ENCODE data around the gene HOXD1.

HOXD1 gene

GRCh38 chr2:176147210-176147799, 41.2 kb upstream of the HOXD1 start:
- no peak for DNase-seq
- Histone ChIP-seq H3K9me3 (ENCODE audit: control insufficient read depth, low read length) (no peaks in the 10 kb centered on the region), H3K27ac (ENCODE audit: insufficient read depth, low read length, poor library complexity, severe bottlenecking) (no peak overlapping the region), H3K4me1 (ENCODE audit: control insufficient read depth, insufficient read depth, low read length, poor library complexity, severe bottlenecking) (no peaks in the 10 kb centered on the region), H3K4me3 (ENCODE audit: insufficient read depth, low read depth, low read length, poor library complexity, severe bottlenecking) (no peak overlapping the region), H3K36me3 (ENCODE audit: control insufficient read depth, insufficient read depth, low read length) (no peaks in the 10 kb centered on the region), H3K27me3 (replicated peaks; ENCODE audit: control insufficient read depth, insufficient read depth, low read length, poor library complexity, severe bottlenecking) (peaks cover 65% of the 10 kb centered on the region)

GRCh38 chr2:176147800-176148496, 40.5 kb upstream of the HOXD1 start:
- Histone ChIP-seq H3K27ac (ENCODE audit: insufficient read depth, low read length, poor library complexity, severe bottlenecking) (no peak overlapping the region), H3K36me3 (ENCODE audit: control insufficient read depth, insufficient read depth, low read length) (no peaks in the 10 kb centered on the region), H3K9me3 (ENCODE audit: control insufficient read depth, low read length) (no peaks in the 10 kb centered on the region), H3K27me3 (replicated peaks; ENCODE audit: control insufficient read depth, insufficient read depth, low read length, poor library complexity, severe bottlenecking) (peaks cover 64% of the 10 kb centered on the region), H3K4me1 (ENCODE audit: control insufficient read depth, insufficient read depth, low read length, poor library complexity, severe bottlenecking) (no peaks in the 10 kb centered on the region), H3K4me3 (ENCODE audit: insufficient read depth, low read depth, low read length, poor library complexity, severe bottlenecking) (no peak overlapping the region)
- no peak for DNase-seq

GRCh38 chr2:176148751-176149421, 39.6 kb upstream of the HOXD1 start:
- H3K4me3 ChIP-seq (ENCODE audit: insufficient read depth, low read depth, low read length, poor library complexity, severe bottlenecking) = no peak overlapping the region
- peaks cover 60% of the 10 kb centered on the region for H3K27me3 ChIP-seq (replicated peaks; ENCODE audit: control insufficient read depth, insufficient read depth, low read length, poor library complexity, severe bottlenecking)
- no peak overlapping the region for H3K27ac ChIP-seq (ENCODE audit: insufficient read depth, low read length, poor library complexity, severe bottlenecking)
- no peak for DNase-seq
- H3K4me1 ChIP-seq (ENCODE audit: control insufficient read depth, insufficient read depth, low read length, poor library complexity, severe bottlenecking) = no peaks in the 10 kb centered on the region
- no peaks in the 10 kb centered on the region for H3K9me3 ChIP-seq (ENCODE audit: control insufficient read depth, low read length)
- H3K36me3 ChIP-seq (ENCODE audit: control insufficient read depth, insufficient read depth, low read length) = no peaks in the 10 kb centered on the region

- Histone ChIP-seq H3K9me3 (ENCODE audit: control insufficient read depth, low read length) (no peaks in the 10 kb centered on the region), H3K27me3 (replicated peaks; ENCODE audit: control insufficient read depth, insufficient read depth, low read length, poor library complexity, severe bottlenecking) (peaks cover 60% of the 10 kb centered on the region), H3K36me3 (ENCODE audit: control insufficient read depth, insufficient read depth, low read length) (no peaks in the 10 kb centered on the region), H3K4me1 (ENCODE audit: control insufficient read depth, insufficient read depth, low read length, poor library complexity, severe bottlenecking) (no peaks in the 10 kb centered on the region), H3K4me3 (ENCODE audit: insufficient read depth, low read depth, low read length, poor library complexity, severe bottlenecking) (no peak overlapping the region), H3K27ac (ENCODE audit: insufficient read depth, low read length, poor library complexity, severe bottlenecking) (no peak overlapping the region)
- DNase-seq = no peak
Measured at GRCh38 chr2:176149481-176149938, 39.0 kb upstream of the HOXD1 start.

- DNase-seq = no peak
- H3K27me3 ChIP-seq (replicated peaks; ENCODE audit: control insufficient read depth, insufficient read depth, low read length, poor library complexity, severe bottlenecking) = peaks cover 59% of the 10 kb centered on the region
Measured at GRCh38 chr2:176149939-176150583, 38.4 kb upstream of the HOXD1 start.

GRCh38 chr2:176150584-176151441, 37.7 kb upstream of the HOXD1 start:
- no peak overlapping the region for H3K4me3 ChIP-seq (ENCODE audit: insufficient read depth, low read depth, low read length, poor library complexity, severe bottlenecking)
- no peak overlapping the region for H3K27ac ChIP-seq (ENCODE audit: insufficient read depth, low read length, poor library complexity, severe bottlenecking)
- H3K9me3 ChIP-seq (ENCODE audit: control insufficient read depth, low read length) = no peaks in the 10 kb centered on the region
- H3K4me1 ChIP-seq (ENCODE audit: control insufficient read depth, insufficient read depth, low read length, poor library complexity, severe bottlenecking) = no peaks in the 10 kb centered on the region
- H3K27me3 ChIP-seq (replicated peaks; ENCODE audit: control insufficient read depth, insufficient read depth, low read length, poor library complexity, severe bottlenecking) = peaks cover 58% of the 10 kb centered on the region
- DNase-seq = no peak
- H3K36me3 ChIP-seq (ENCODE audit: control insufficient read depth, insufficient read depth, low read length) = no peaks in the 10 kb centered on the region

More at GRCh38 chr2:176149939-176150583, 38.4 kb upstream of the HOXD1 start:
- no peak overlapping the region for H3K27ac ChIP-seq (ENCODE audit: insufficient read depth, low read length, poor library complexity, severe bottlenecking)
- H3K4me3 ChIP-seq (ENCODE audit: insufficient read depth, low read depth, low read length, poor library complexity, severe bottlenecking) = no peak overlapping the region
- no peaks in the 10 kb centered on the region for H3K9me3 ChIP-seq (ENCODE audit: control insufficient read depth, low read length)
- H3K36me3 ChIP-seq (ENCODE audit: control insufficient read depth, insufficient read depth, low read length) = no peaks in the 10 kb centered on the region
- no peaks in the 10 kb centered on the region for H3K4me1 ChIP-seq (ENCODE audit: control insufficient read depth, insufficient read depth, low read length, poor library complexity, severe bottlenecking)

GRCh38 chr2:176151442-176152287, 36.8 kb upstream of the HOXD1 start, which contains the start of gene HOXD4:
TSS of gene HOXD4 (plus strand) at chr2:176151550. CDS start at chr2:176151634, 84 bp downstream.
- Histone ChIP-seq H3K27me3 (replicated peaks; ENCODE audit: control insufficient read depth, insufficient read depth, low read length, poor library complexity, severe bottlenecking) (peaks cover 58% of the 10 kb centered on the region), H3K9me3 (ENCODE audit: control insufficient read depth, low read length) (no peaks in the 10 kb centered on the region), H3K27ac (ENCODE audit: insufficient read depth, low read length, poor library complexity, severe bottlenecking) (no peak within 1 kb of the TSS), H3K4me1 (ENCODE audit: control insufficient read depth, insufficient read depth, low read length, poor library complexity, severe bottlenecking) (no peaks in the 10 kb centered on the region), H3K36me3 (ENCODE audit: control insufficient read depth, insufficient read depth, low read length) (no peaks in the 10 kb centered on the region), H3K4me3 (ENCODE audit: insufficient read depth, low read depth, low read length, poor library complexity, severe bottlenecking) (no peak within 1 kb of the TSS)
- DNase-seq = no peak

- no peaks in the 10 kb centered on the region for H3K36me3 ChIP-seq (ENCODE audit: control insufficient read depth, insufficient read depth, low read length)
- H3K4me1 ChIP-seq (ENCODE audit: control insufficient read depth, insufficient read depth, low read length, poor library complexity, severe bottlenecking) = peaks cover 6% of the 10 kb centered on the region
- no peak overlapping the region for H3K4me3 ChIP-seq (ENCODE audit: insufficient read depth, low read depth, low read length, poor library complexity, severe bottlenecking)
- no peak for DNase-seq
- H3K9me3 ChIP-seq (ENCODE audit: control insufficient read depth, low read length) = no peaks in the 10 kb centered on the region
- no peak overlapping the region for H3K27ac ChIP-seq (ENCODE audit: insufficient read depth, low read length, poor library complexity, severe bottlenecking)
- peaks cover 58% of the 10 kb centered on the region for H3K27me3 ChIP-seq (replicated peaks; ENCODE audit: control insufficient read depth, insufficient read depth, low read length, poor library complexity, severe bottlenecking)
Measured at GRCh38 chr2:176152350-176153181, 35.9 kb upstream of the HOXD1 start.

Measured in effector memory CD4-positive, alpha-beta T cell (primary cell).